Astrocyte (in vitro differentiated cells and primary cell): ENCODE results near the gene GID8. TPM values are rescaled to one million over a fixed set of nuclear protein-coding genes. Genes with fewer than 3 reads are reported as not detected.

Source experiments
- DNase-seq: peaks from one replicate; pipeline ENCODE4 v3.0.0-alpha.2; 2010; ENCODE audit warnings: low read depth
- FAIRE-seq: peaks from 2 replicates; lab custom pipeline; 2011; peaks lifted over from hg19 to GRCh38; lab: Jason Lieb, UNC
- H2AFZ ChIP-seq: 2 replicates; pipeline ENCODE4 v1.6.0; 2012; ENCODE audit warnings: low read depth, low read length, inconsistent platforms
- H3K27ac ChIP-seq: 2 replicates; pipeline ENCODE4 v1.5.1; 2011; ENCODE audit warnings: low read depth, low read length, inconsistent platforms
- H3K27me3 ChIP-seq: 2 replicates; pipeline ENCODE4 v1.6.0; 2011; ENCODE audit warnings: low read length, inconsistent platforms; ENCODE audit not compliant: insufficient read depth
- H3K36me3 ChIP-seq: 2 replicates; pipeline ENCODE4 v1.5.1; 2011; ENCODE audit warnings: low read length, inconsistent platforms; ENCODE audit not compliant: insufficient read depth
- H3K4me1 ChIP-seq: 2 replicates; pipeline ENCODE4 v1.5.1; 2011; ENCODE audit warnings: low read length, inconsistent platforms; ENCODE audit not compliant: insufficient read depth
- H3K4me2 ChIP-seq: 2 replicates; pipeline ENCODE4 v1.6.0; 2012; ENCODE audit warnings: low read length, inconsistent platforms
- H3K4me3 ChIP-seq: 2 replicates; pipeline ENCODE4 v1.5.1; 2011; ENCODE audit warnings: low read depth, mild to moderate bottlenecking, low read length, inconsistent platforms; ENCODE audit not compliant: insufficient read depth
- H3K79me2 ChIP-seq: 2 replicates; pipeline ENCODE4 v1.6.0; 2012; ENCODE audit warnings: mild to moderate bottlenecking, low read length, inconsistent platforms; ENCODE audit not compliant: insufficient read depth
- H3K9ac ChIP-seq: 2 replicates; pipeline ENCODE4 v1.6.0; 2012; ENCODE audit warnings: mild to moderate bottlenecking, low read length, inconsistent platforms
- H3K9me3 ChIP-seq: 2 replicates; pipeline ENCODE4 v1.5.1; 2012; ENCODE audit warnings: low read depth, mild to moderate bottlenecking, low read length, inconsistent platforms; ENCODE audit not compliant: insufficient read depth
- H4K20me1 ChIP-seq: 2 replicates; pipeline ENCODE4 v1.6.0; 2012; ENCODE audit warnings: low read length, inconsistent platforms; ENCODE audit not compliant: insufficient read depth
- H3K27ac Mint-ChIP-seq: one replicate; pipeline ENCODE4 v1.8.0; 2021; ENCODE audit warnings: mild to moderate bottlenecking, mixed read lengths; ENCODE audit not compliant: unreplicated experiment
- H3K27me3 Mint-ChIP-seq: one replicate; pipeline ENCODE4 v1.8.0; 2021; ENCODE audit warnings: low read depth, mixed read lengths; ENCODE audit not compliant: unreplicated experiment
- H3K36me3 Mint-ChIP-seq: one replicate; pipeline ENCODE4 v1.8.0; 2021; ENCODE audit warnings: low read depth, mixed read lengths; ENCODE audit not compliant: unreplicated experiment
- H3K4me1 Mint-ChIP-seq: one replicate; pipeline ENCODE4 v1.8.0; 2021; ENCODE audit warnings: low read depth, mixed read lengths; ENCODE audit not compliant: unreplicated experiment
- H3K4me3 Mint-ChIP-seq: one replicate; pipeline ENCODE4 v1.8.0; 2021; ENCODE audit warnings: mild to moderate bottlenecking, moderate library complexity, mixed read lengths; ENCODE audit not compliant: unreplicated experiment
- H3K9me3 Mint-ChIP-seq: one replicate; pipeline ENCODE4 v1.8.0; 2021; ENCODE audit warnings: mild to moderate bottlenecking, mixed read lengths; ENCODE audit not compliant: unreplicated experiment
- EZH2 ChIP-seq: IDR thresholded peaks from 2 replicates; pipeline ENCODE4 v1.6.1; 2012; ENCODE audit warnings: mild to moderate bottlenecking, low read length, inconsistent platforms; ENCODE audit not compliant: insufficient read depth
- total RNA-seq: library from RNA; stranded (reverse); gene quantifications from 2 replicates; pipeline ENCODE4 v1.2.1, GENCODE V29; 2021
- TF ChIP-seq, protein P1 (sequence below): IDR thresholded peaks from 2 replicates; pipeline ENCODE4 v1.5.1; 2011; ENCODE audit warnings: low read depth, mild to moderate bottlenecking, inconsistent platforms, low read length, moderate library complexity; ENCODE audit not compliant: insufficient read depth

GID8 gene
- total RNA-seq, 1 donor from 2014 or later, result 37.1 TPM

DNA sequence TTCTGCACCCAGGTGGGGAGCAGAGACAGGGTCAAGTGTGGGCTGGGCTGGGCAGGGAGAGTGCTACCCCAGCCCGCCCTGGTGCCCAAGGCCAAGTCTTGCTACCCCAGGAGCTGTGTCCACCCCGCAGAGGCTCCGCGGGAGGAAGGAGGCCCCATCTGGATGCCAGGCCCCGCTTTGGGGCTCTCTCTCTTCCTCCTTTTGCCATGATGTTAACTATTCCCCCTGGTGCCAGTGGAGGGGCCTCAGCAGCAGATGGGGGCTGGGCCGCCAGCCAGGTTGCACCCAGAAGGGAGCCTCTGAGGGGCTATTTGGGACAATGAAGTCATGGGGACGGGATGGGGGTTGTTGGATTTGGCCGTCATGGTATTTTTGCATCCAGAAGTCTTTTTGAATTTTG is 23.9 kb downstream of the GID8 start:
- Mint-ChIP-seq H3K36me3 (peaks cover 6% of the 10 kb centered on the region), H3K4me1 (no peaks in the 10 kb centered on the region), H3K4me3 (no peak overlapping the region), H3K27ac (no peak overlapping the region), H3K27me3 (peaks cover 13% of the 10 kb centered on the region), H3K9me3 (no peaks in the 10 kb centered on the region)
- Histone ChIP-seq H3K9me3 (no peaks in the 10 kb centered on the region), H4K20me1 (no peaks in the 10 kb centered on the region), H3K27ac (no peak overlapping the region), H3K36me3 (no peaks in the 10 kb centered on the region), H3K4me1 (no peaks in the 10 kb centered on the region), H3K27me3 (no peaks in the 10 kb centered on the region), H3K4me3 (no peak overlapping the region), H3K4me2 (no peak overlapping the region), H3K79me2 (no peaks in the 10 kb centered on the region), H2AFZ (no peak overlapping the region), H3K9ac (no peak overlapping the region)
- DNase-seq (no peak), FAIRE-seq (no peak)
- TF ChIP-seq EZH2, result no peak
- TF ChIP-seq, protein P1, sequence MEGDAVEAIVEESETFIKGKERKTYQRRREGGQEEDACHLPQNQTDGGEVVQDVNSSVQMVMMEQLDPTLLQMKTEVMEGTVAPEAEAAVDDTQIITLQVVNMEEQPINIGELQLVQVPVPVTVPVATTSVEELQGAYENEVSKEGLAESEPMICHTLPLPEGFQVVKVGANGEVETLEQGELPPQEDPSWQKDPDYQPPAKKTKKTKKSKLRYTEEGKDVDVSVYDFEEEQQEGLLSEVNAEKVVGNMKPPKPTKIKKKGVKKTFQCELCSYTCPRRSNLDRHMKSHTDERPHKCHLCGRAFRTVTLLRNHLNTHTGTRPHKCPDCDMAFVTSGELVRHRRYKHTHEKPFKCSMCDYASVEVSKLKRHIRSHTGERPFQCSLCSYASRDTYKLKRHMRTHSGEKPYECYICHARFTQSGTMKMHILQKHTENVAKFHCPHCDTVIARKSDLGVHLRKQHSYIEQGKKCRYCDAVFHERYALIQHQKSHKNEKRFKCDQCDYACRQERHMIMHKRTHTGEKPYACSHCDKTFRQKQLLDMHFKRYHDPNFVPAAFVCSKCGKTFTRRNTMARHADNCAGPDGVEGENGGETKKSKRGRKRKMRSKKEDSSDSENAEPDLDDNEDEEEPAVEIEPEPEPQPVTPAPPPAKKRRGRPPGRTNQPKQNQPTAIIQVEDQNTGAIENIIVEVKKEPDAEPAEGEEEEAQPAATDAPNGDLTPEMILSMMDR, result no peak

DNA sequence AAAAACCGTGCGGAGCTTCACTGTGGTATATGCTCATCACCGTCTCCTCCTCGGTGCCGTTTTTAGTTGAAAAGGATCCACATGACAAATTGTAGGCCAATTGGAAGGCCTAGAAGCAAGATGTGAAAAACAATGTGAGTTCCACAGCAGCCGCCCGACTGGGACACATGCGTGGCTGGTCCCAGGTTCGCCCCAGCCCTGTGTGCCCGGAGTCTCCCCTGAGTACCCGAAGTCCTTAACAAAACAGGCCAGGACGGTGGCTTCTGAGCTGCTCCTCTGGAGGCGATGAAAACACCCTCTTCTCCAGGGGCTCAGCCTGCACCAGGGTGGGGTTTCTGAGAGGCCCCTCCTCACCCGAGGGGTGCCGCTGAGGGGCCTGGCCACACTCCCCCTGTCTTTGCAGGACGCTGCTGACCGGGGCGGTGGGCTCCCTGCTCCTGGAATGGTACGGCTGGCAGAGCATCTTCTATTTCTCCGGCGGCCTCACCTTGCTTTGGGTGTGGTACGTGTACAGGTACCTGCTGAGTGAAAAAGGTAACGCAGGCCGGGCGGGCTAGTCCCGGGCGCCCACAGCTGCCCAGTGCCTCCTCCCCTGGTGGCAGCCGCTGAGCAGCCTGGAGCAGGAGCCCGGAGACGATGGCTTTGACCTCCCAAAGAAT is 24.4 kb downstream of the GID8 start:
- Histone ChIP-seq H3K79me2 (no peaks in the 10 kb centered on the region), H3K4me1 (no peaks in the 10 kb centered on the region), H2AFZ (no peak overlapping the region), H3K27ac (no peak overlapping the region), H3K36me3 (no peaks in the 10 kb centered on the region), H3K4me2 (no peak overlapping the region), H3K9me3 (no peaks in the 10 kb centered on the region), H3K27me3 (no peaks in the 10 kb centered on the region), H4K20me1 (no peaks in the 10 kb centered on the region), H3K4me3 (no peak overlapping the region), H3K9ac (no peak overlapping the region)
- DNase-seq (no peak), FAIRE-seq (no peak)
- no peak overlapping the region for H3K27ac Mint-ChIP-seq
- H3K27me3 Mint-ChIP-seq, result peaks cover 13% of the 10 kb centered on the region
- no peaks in the 10 kb centered on the region for H3K4me1 Mint-ChIP-seq
- peaks cover 6% of the 10 kb centered on the region for H3K36me3 Mint-ChIP-seq
- TF ChIP-seq, protein P1, result no peak
- TF ChIP-seq EZH2, result no peak
- H3K9me3 Mint-ChIP-seq, result no peaks in the 10 kb centered on the region
- no peak overlapping the region for H3K4me3 Mint-ChIP-seq

- Mint-ChIP-seq H3K36me3 (peaks cover 6% of the 10 kb centered on the region), H3K27me3 (peaks cover 17% of the 10 kb centered on the region), H3K9me3 (no peaks in the 10 kb centered on the region), H3K4me3 (no peak overlapping the region), H3K27ac (no peak overlapping the region), H3K4me1 (no peaks in the 10 kb centered on the region)
- no peaks in the 10 kb centered on the region for H3K9me3 ChIP-seq
- H3K27ac ChIP-seq, result no peak overlapping the region
- H2AFZ ChIP-seq, result no peak overlapping the region
- FAIRE-seq, result no peak
- H3K79me2 ChIP-seq, result no peaks in the 10 kb centered on the region
- H3K27me3 ChIP-seq, result no peaks in the 10 kb centered on the region
- H3K4me2 ChIP-seq, result no peak overlapping the region
- no peak for TF ChIP-seq EZH2
- TF ChIP-seq, protein P1, result no peak
- no peaks in the 10 kb centered on the region for H4K20me1 ChIP-seq
- H3K4me1 ChIP-seq, result no peaks in the 10 kb centered on the region
- no peaks in the 10 kb centered on the region for H3K36me3 ChIP-seq
- DNase-seq, result no peak
- no peak overlapping the region for H3K4me3 ChIP-seq
- H3K9ac ChIP-seq, result no peak overlapping the region
Measured at GRCh38 chr20:62962891-62963613, 25.1 kb downstream of the GID8 start.
